Smooth muscle cell (in vitro differentiated cells): ENCODE measurements around the gene SH3BP5. TPM values are rescaled to one million over a fixed set of nuclear protein-coding genes. Genes with fewer than 3 reads are reported as not detected.
A peak's percentile ranks its signal among the peaks of the same experiment; 100 is the strongest.

ENCODE experiments used
- DNase-seq: peaks from one replicate; lab custom pipeline; 2025; ENCODE audit not compliant: unreplicated experiment; lab: John Stamatoyannopoulos, UW
- H2AFZ ChIP-seq: fragments of 200-600 bp; sonication (generic); 2 replicates; pipeline ENCODE4 v1.6.0; 2016; ENCODE audit warnings: antibody characterized with exemption, low read depth, mild to moderate bottlenecking
- H3F3A ChIP-seq: fragments of 200-600 bp; sonication (generic); 2 replicates; pipeline ENCODE4 v1.6.0; 2017; ENCODE audit warnings: antibody characterized with exemption, low read depth
- H3K27ac ChIP-seq: fragments of 200-600 bp; sonication (generic); 2 replicates; pipeline ENCODE4 v1.5.1; 2016; ENCODE audit warnings: low read depth, mild to moderate bottlenecking
- H3K27me3 ChIP-seq: fragments of 200-600 bp; sonication (generic); 2 replicates; pipeline ENCODE4 v1.6.1; 2016; ENCODE audit warnings: low read depth, mild to moderate bottlenecking
- H3K36me3 ChIP-seq: fragments of 200-600 bp; sonication (generic); 2 replicates; pipeline ENCODE4 v1.5.1; 2016; ENCODE audit warnings: low read depth
- H3K4me1 ChIP-seq: fragments of 200-600 bp; sonication (generic); 2 replicates; pipeline ENCODE4 v1.5.1; 2016; ENCODE audit warnings: low read depth
- H3K4me2 ChIP-seq: fragments of 200-600 bp; sonication (generic); 2 replicates; pipeline ENCODE4 v1.6.0; 2016; ENCODE audit warnings: mild to moderate bottlenecking
- H3K4me3 ChIP-seq: fragments of 200-600 bp; sonication (generic); 2 replicates; pipeline ENCODE4 v1.5.1; 2016; ENCODE audit warnings: mild to moderate bottlenecking
- H3K79me2 ChIP-seq: fragments of 200-600 bp; sonication (generic); 2 replicates; pipeline ENCODE4 v1.6.0; 2016; ENCODE audit warnings: low read depth, mild to moderate bottlenecking
- H3K9ac ChIP-seq: fragments of 200-600 bp; sonication (generic); 2 replicates; pipeline ENCODE4 v1.6.0; 2016; ENCODE audit warnings: low read depth
- H3K9me3 ChIP-seq: fragments of 200-600 bp; sonication (generic); replicated peaks from 2 replicates; pipeline ENCODE4 v1.5.1; 2016; ENCODE audit warnings: low read depth
- H4K20me1 ChIP-seq: fragments of 200-600 bp; sonication (generic); 2 replicates; pipeline ENCODE4 v1.6.0; 2016; ENCODE audit warnings: low read depth
- CTCF ChIP-seq: fragments of 200-600 bp; sonication (generic); IDR thresholded peaks from 2 replicates; pipeline ENCODE4 v1.5.1; 2017; ENCODE audit warnings: borderline replicate concordance, mild to moderate bottlenecking, antibody characterized with exemption; ENCODE audit not compliant: insufficient read depth, poor library complexity, severe bottlenecking
- WGBS: methylation state at CpG from one replicate; pipeline ENCODE4 v1.1.7; 2016; ENCODE audit warnings: low lambda C conversion rate; 5-methylcytosine and 5-hydroxymethylcytosine counted together
- polyA plus RNA-seq: library from polyadenylated mRNA; unstranded; fragments of >200 nt; fragmentation: Nextera tagmentation; extraction: Ambion mirVana; gene quantifications from 2 replicates; pipeline ENCODE4 v1.2.1, GENCODE V29; 2016
- total RNA-seq: library from RNA; depleted of rRNA; stranded (reverse); fragments of >200 nt; gene quantifications from 2 replicates; pipeline ENCODE4 v1.2.3, GENCODE V29; 2014

SH3BP5 gene
- total and polyA plus RNA-seq, 2 experiments from 2014 or later, result 10.7 to 12.7 TPM

- no peaks in the 10 kb centered on the region for H4K20me1 ChIP-seq
- peaks cover 36% of the 10 kb centered on the region for H3K4me1 ChIP-seq
- no peak overlapping the region for H2AFZ ChIP-seq
- WGBS, result 71% methylated on average over 7 of the region's 7 CpGs
- H3K27me3 ChIP-seq, result no peaks in the 10 kb centered on the region
- no peak overlapping the region for H3K4me3 ChIP-seq
- DNase-seq, result no peak
- H3K9me3 ChIP-seq, result no peaks in the 10 kb centered on the region
- H3K36me3 ChIP-seq, result no peaks in the 10 kb centered on the region
- H3K27ac ChIP-seq, result peak overlapping the region; percentile 57
- H3K79me2 ChIP-seq, result peaks cover 39% of the 10 kb centered on the region
- H3K9ac ChIP-seq, result no peak overlapping the region
- TF ChIP-seq CTCF, result no peak
- H3F3A ChIP-seq, result peaks cover 13% of the 10 kb centered on the region
- no peak overlapping the region for H3K4me2 ChIP-seq
Measured at GRCh38 chr3:15327941-15328340, 4.4 kb downstream of the SH3BP5 start.

- 77% methylated on average over 2 of the region's 2 CpGs for WGBS
- Histone ChIP-seq H2AFZ (no peak overlapping the region), H3K27me3 (no peaks in the 10 kb centered on the region), H3K79me2 (peaks cover 46% of the 10 kb centered on the region), H3K4me3 (no peak overlapping the region), H3F3A (peaks cover 13% of the 10 kb centered on the region), H3K36me3 (no peaks in the 10 kb centered on the region), H3K4me2 (no peak overlapping the region), H4K20me1 (no peaks in the 10 kb centered on the region), H3K9ac (no peak overlapping the region), H3K9me3 (no peaks in the 10 kb centered on the region), H3K27ac (peak overlapping the region; percentile 83), H3K4me1 (peaks cover 32% of the 10 kb centered on the region)
- TF ChIP-seq CTCF, result no peak
- no peak for DNase-seq
Measured at GRCh38 chr3:15326673-15327072, 5.7 kb downstream of the SH3BP5 start.

GRCh38 chr3:15326037-15326436 is 6.3 kb downstream of the SH3BP5 start:
- Histone ChIP-seq H3F3A (peaks cover 13% of the 10 kb centered on the region), H3K4me1 (peaks cover 28% of the 10 kb centered on the region), H3K27me3 (no peaks in the 10 kb centered on the region), H3K9ac (no peak overlapping the region), H2AFZ (no peak overlapping the region), H3K9me3 (no peaks in the 10 kb centered on the region), H4K20me1 (no peaks in the 10 kb centered on the region), H3K36me3 (no peaks in the 10 kb centered on the region), H3K27ac (peak overlapping the region; percentile 83), H3K4me3 (no peak overlapping the region), H3K4me2 (peak overlapping the region; percentile 36), H3K79me2 (peaks cover 46% of the 10 kb centered on the region)
- 42% methylated on average over 3 of the region's 3 CpGs for WGBS
- no peak for DNase-seq
- no peak for TF ChIP-seq CTCF

GRCh38 chr3:15325228-15325627 is 7.2 kb downstream of the SH3BP5 start:
- H2AFZ ChIP-seq, result no peak overlapping the region
- H3K4me1 ChIP-seq, result peaks cover 21% of the 10 kb centered on the region
- H3K4me3 ChIP-seq, result no peak overlapping the region
- H3K4me2 ChIP-seq, result peak overlapping the region; percentile 74
- H3K79me2 ChIP-seq, result peaks cover 50% of the 10 kb centered on the region
- peaks cover 13% of the 10 kb centered on the region for H3F3A ChIP-seq
- no peak for TF ChIP-seq CTCF
- peak overlapping the region; percentile 83 for H3K27ac ChIP-seq
- H3K9me3 ChIP-seq, result no peaks in the 10 kb centered on the region
- H4K20me1 ChIP-seq, result no peaks in the 10 kb centered on the region
- H3K36me3 ChIP-seq, result no peaks in the 10 kb centered on the region
- no peak for DNase-seq
- H3K9ac ChIP-seq, result no peak overlapping the region
- 8% methylated on average over 4 of the region's 4 CpGs for WGBS
- no peaks in the 10 kb centered on the region for H3K27me3 ChIP-seq
